Measurements from ENCODE around the gene MORF4L2.

The MORF4L2 gene

DNA sequence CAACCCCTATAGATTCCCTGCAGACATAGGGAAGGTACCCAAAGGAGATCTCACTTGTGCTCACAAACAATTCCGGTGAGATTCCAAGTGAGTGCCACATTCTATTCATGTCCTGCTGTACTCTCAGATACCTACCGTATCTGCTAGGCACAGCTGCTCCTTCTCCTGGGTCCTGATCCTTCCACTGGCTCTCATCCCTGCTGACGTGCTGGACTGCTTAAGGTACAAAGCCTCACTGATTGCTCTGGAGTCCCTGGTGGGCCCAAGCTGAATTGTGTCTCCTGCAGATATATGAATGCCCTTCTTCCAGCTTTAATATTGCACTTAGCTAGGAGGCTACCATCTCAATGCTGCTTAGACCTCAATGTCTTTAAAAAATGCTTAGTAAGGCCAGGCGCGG is 55.4 kb downstream of the MORF4L2 start:
- DNase-seq (ENCODE audit: low spot score) = no peak

DNA sequence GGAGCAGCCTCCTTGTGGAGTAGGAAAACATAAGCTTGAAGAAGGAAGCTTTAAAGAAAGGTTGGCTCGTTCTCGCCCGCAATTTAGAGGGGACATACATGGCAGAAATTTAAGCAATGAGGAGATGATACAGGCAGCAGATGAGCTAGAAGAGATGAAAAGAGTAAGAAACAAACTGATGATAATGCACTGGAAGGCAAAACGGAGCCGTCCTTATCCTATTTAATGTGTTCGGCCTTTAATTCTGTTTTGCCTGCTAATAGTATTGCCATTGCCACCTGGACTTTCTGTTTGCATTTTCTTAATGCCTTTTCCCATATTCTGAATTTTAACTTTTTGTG is 56.4 kb downstream of the MORF4L2 start:
- no peak for DNase-seq (ENCODE audit: low spot score)

DNA sequence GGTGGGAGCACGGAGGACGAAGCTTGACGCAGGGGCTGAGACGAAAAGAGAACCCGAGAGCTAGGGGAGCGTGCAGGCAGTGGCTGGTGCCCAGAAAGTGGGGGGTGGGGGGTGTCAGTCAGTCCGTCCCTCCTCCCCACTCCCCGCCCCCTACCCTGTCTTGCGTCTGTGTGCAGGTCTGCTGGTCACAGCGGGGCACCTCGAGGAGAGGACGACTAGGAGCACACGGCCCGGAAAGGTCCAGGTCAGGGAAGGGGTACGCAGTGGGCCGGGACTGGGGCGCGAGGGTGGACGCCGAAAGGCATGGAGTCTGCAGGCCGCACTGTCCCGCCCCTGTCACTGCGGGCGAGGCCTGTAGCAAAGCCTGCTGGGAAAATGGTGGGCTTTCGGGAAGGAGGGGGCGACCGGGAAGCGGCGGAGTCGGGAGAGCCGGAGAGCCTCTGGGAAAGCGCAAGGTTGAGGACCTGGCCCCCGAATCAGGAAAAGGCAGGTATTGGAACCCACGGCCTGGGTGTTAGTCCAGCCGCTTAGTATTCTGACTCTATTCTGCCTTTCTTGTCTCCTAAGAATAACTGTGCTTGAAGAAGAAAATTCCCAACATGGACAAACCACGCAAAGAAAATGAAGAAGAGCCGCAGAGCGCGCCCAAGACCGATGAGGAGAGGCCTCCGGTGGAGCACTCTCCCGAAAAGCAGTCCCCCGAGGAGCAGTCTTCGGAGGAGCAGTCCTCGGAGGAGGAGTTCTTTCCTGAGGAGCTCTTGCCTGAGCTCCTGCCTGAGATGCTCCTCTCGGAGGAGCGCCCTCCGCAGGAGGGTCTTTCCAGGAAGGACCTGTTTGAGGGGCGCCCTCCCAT is 57.0 kb downstream of the MORF4L2 start:
- DNase-seq (ENCODE audit: low spot score) = peak; percentile 11

DNA sequence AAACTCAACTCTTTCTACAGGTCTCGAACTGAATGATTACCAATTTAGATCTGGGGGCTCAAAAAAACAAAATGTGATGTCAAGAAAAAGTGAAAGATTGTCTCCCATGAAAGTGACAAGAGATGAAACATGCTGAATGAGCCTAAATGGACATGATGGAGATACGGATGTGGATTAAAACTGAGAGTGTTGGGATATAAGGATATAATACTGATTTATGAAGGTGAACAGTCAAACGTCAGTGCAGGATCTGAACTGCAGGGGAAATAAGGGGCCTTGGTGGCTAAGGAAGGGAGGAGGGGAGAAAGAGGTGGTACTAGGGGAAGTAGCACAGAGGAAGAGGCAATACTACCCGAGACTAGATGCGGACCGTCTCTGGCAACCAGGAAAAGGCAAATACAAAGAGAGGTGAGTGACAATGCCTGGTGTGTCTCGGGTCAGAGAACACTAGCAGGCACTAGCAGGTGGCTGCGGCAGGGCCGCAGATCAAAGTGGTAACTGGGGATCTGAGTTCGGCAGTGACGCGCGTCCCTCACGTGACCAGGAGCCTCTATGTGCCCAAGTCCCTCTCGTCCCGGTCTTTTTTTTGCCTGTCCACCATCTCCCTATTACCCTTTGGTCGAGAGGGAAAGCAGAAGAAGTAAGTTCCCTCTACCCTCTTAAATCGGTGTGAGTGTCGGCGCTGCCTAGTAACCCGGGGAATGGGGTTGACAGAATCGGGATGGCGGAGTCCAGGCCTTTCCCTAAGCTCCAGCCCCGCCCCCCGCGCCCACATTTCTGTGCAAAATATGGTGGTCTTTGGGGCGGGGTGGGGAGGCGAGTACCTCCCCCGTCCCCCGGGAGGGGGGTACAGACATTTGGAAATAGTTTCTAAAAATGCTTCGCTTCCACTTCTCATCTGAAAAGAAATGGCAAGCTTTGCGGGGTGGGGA is 57.8 kb downstream of the MORF4L2 start, which contains the start of gene TCEAL1:
Gene TCEAL1, plus strand, starts transcription at position 590 of the 932 bp plus-strand sequence. CDS start 942 bp downstream, outside the sequence.
- DNase-seq (ENCODE audit: low spot score) = peak; percentile 25

DNA sequence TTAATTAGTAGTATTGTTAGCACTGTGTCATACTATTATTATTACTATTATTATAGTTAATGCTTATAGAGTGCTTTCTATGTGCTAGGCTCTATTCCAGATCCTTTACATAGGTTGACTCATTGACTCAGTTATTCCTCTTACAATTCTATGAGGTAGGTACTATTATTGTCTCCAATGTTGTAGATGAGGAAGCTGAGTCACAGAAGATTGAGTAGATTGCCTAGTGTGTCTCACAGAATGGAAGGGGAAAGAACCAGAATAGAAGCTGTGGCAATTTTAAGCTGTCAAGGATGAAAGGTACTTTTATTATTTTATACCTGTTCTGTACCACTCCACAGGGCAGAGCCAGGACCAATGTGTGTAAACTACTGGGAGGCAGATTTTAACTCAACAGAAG is 59.6 kb downstream of the MORF4L2 start:
- DNase-seq (ENCODE audit: low spot score) = no peak
